ENCODE data around the gene KCNA2.

The KCNA2 gene

GRCh38 chr1:110605901-110606656, at the start of gene KCNA2:
TSS of gene KCNA2 (minus strand) at chr1:110606358. CDS start at chr1:110604782, 1,576 bp downstream.
- DNase-seq (ENCODE audit: low read depth): peak; percentile 8
- TF ChIP-seq CTCF (conservative IDR thresholded peaks at IDR 0.05; ENCODE audit: low read depth, low read length): no peak
- peak within 1 kb of the TSS; percentile 35 for H3K4me3 ChIP-seq (ENCODE audit: low read depth, low read length)

- no peak overlapping the region for H3K4me3 ChIP-seq (ENCODE audit: low read depth, low read length)
- no peak for TF ChIP-seq CTCF (conservative IDR thresholded peaks at IDR 0.05; ENCODE audit: low read depth, low read length)
Observed at GRCh38 chr1:110650609-110651008, 44.5 kb upstream of the KCNA2 start.

GRCh38 chr1:110648417-110648816, 42.3 kb upstream of the KCNA2 start:
- no peak for DNase-seq (ENCODE audit: low read depth)
- no peak overlapping the region for H3K4me3 ChIP-seq (ENCODE audit: low read depth, low read length)
- TF ChIP-seq CTCF (conservative IDR thresholded peaks at IDR 0.05; ENCODE audit: low read depth, low read length): no peak

More at GRCh38 chr1:110650609-110651008, 44.5 kb upstream of the KCNA2 start:
- DNase-seq (ENCODE audit: low read depth): no peak

- no peak for TF ChIP-seq CTCF (conservative IDR thresholded peaks at IDR 0.05; ENCODE audit: low read depth, low read length)
- H3K4me3 ChIP-seq (ENCODE audit: low read depth, low read length): no peak overlapping the region
- peak; percentile 4 for DNase-seq (ENCODE audit: low read depth)
Observed at GRCh38 chr1:110647254-110647891, 41.2 kb upstream of the KCNA2 start.

- no peak for TF ChIP-seq CTCF (conservative IDR thresholded peaks at IDR 0.05; ENCODE audit: low read depth, low read length)
- H3K4me3 ChIP-seq (ENCODE audit: low read depth, low read length): no peak overlapping the region
- DNase-seq (ENCODE audit: low read depth): peak; percentile 10
Observed at GRCh38 chr1:110645821-110646735, 39.9 kb upstream of the KCNA2 start.

- DNase-seq (ENCODE audit: low read depth): no peak
- TF ChIP-seq CTCF (conservative IDR thresholded peaks at IDR 0.05; ENCODE audit: low read depth, low read length): no peak
- no peak overlapping the region for H3K4me3 ChIP-seq (ENCODE audit: low read depth, low read length)
Observed at GRCh38 chr1:110645211-110645610, 39.1 kb upstream of the KCNA2 start.

Measured in choroid plexus epithelial cell (primary cell).